ENCODE data around the gene GFRA4. TPM values are rescaled to one million over a fixed set of nuclear protein-coding genes. Genes with fewer than 3 reads are reported as not detected.

Gene GFRA4
- total RNA-seq, 2 donors from 2014 or later, result not detected

GRCh38 chr20:3674995-3675900 is 12.0 kb upstream of the GFRA4 start:
- no peak overlapping the region for H3K27ac Mint-ChIP-seq
- H3K4me3 Mint-ChIP-seq, result no peak overlapping the region
- H3K27me3 Mint-ChIP-seq, result peaks cover 41 to 44% of the 10 kb centered on the region in 2 donors
- ATAC-seq (no peak), DNase-seq (ENCODE audit: low spot score) (no peak)
- no peaks in the 10 kb centered on the region for H3K9me3 Mint-ChIP-seq
- peaks cover 0 to 7% of the 10 kb centered on the region in 2 donors for H3K4me1 Mint-ChIP-seq (ENCODE audit: low read depth in 2 of 2)
- H3K36me3 Mint-ChIP-seq, result no peaks in the 10 kb centered on the region

GRCh38 chr20:3674447-3674846 is 11.2 kb upstream of the GFRA4 start:
- ATAC-seq, result no peak
- peaks cover 35 to 45% of the 10 kb centered on the region in 2 donors for H3K27me3 Mint-ChIP-seq

DNA sequence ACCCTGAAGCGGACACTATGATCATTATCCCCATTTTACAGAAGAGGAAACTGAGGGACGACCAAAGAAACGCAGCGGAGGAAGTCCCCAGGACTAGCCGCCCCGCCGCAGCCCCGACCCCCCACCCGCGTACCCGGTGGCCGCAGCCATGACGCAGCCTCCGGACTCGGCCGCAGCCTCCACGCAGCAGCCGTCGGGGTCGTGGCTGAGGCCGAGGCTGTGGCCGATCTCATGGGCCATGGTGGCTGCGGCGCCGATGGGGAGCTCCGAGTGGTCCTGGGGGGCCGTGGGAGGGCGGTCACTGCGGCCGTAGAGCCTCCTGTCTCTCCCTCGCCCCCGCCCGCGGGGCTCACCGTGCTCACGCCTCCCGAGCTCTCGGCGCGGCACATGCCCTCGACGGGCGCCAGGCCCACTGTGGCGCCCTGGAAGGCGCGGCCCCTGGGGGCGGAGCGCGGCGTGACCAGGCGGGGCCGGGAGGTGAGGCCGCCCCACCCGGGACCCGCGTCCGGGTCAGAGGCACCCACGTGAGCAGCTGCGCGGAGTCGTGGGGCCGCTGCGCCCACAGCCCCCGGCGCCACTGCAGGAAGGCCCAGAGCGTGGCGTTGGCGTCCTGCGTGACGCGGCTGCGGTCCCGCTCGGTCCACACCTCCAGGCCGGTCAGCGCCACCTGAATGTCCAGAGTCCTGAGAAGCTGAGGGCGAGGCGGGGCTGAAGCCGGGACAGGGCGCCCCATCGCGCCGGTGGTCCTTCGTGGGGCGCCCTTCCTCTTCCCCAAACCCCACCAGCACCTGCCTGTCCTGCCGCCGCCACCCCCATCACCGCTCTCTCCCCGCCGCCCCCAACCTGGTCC is 10.2 kb upstream of the GFRA4 start:
- ATAC-seq (no peak), DNase-seq (ENCODE audit: low spot score) (no peak)
- peaks cover 0 to 10% of the 10 kb centered on the region in 2 donors for H3K4me1 Mint-ChIP-seq (ENCODE audit: low read depth in 2 of 2)
- H3K9me3 Mint-ChIP-seq, result no peaks in the 10 kb centered on the region
- H3K4me3 Mint-ChIP-seq, result no peak overlapping the region
- H3K36me3 Mint-ChIP-seq, result no peaks in the 10 kb centered on the region
- peaks cover 25 to 41% of the 10 kb centered on the region in 2 donors for H3K27me3 Mint-ChIP-seq
- no peak overlapping the region for H3K27ac Mint-ChIP-seq

More at GRCh38 chr20:3674447-3674846, 11.2 kb upstream of the GFRA4 start:
- no peak overlapping the region for H3K4me3 Mint-ChIP-seq
- no peaks in the 10 kb centered on the region for H3K36me3 Mint-ChIP-seq
- H3K9me3 Mint-ChIP-seq, result no peaks in the 10 kb centered on the region
- no peak for DNase-seq (ENCODE audit: low spot score)
- H3K27ac Mint-ChIP-seq, result no peak overlapping the region
- H3K4me1 Mint-ChIP-seq (ENCODE audit: low read depth in 2 of 2), result peaks cover 0 to 10% of the 10 kb centered on the region in 2 donors

- H3K4me1 Mint-ChIP-seq (ENCODE audit: low read depth in 2 of 2), result peaks cover 0 to 10% of the 10 kb centered on the region in 2 donors
- ATAC-seq (no peak), DNase-seq (ENCODE audit: low spot score) (no peak)
- H3K27ac Mint-ChIP-seq, result no peak overlapping the region
- H3K9me3 Mint-ChIP-seq, result no peaks in the 10 kb centered on the region
- H3K27me3 Mint-ChIP-seq, result peaks cover 24 to 41% of the 10 kb centered on the region in 2 donors
- H3K4me3 Mint-ChIP-seq, result no peak overlapping the region
- H3K36me3 Mint-ChIP-seq, result no peaks in the 10 kb centered on the region
These were observed 9.5 kb upstream of the GFRA4 start for GRCh38 chr20:3672547-3673171.

DNA sequence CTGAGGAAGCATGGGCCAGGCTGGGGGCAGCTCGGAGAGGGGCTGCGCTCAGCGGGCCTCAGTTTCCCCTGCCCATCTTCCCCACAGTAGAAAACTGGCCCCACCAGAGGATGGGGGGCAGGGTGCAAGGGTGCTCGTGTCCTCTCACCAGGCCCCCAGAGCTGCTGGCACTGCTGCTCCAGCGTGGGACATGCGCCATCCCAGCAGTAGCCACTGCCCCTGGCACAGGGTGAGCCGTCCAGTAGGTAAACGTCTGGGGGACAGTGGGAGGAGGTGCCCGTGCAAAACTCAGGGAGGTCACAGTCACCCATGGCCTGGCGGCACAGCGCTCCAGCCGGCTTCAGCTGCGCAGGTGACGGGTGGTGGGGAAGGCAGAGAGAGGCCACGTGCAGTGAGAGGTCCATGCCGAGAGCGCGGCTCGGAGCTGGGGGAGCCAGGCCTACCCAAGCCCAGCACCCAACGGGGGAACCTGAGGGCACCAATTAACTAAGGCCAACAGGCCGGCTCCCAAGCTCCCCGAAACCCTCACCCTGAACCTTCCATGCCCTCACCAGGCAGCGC is 8.9 kb upstream of the GFRA4 start:
- Mint-ChIP-seq H3K27me3 (peaks cover 24 to 41% of the 10 kb centered on the region in 2 donors), H3K36me3 (no peaks in the 10 kb centered on the region), H3K27ac (no peak overlapping the region), H3K4me1 (ENCODE audit: low read depth in 2 of 2) (peaks cover 5 to 15% of the 10 kb centered on the region in 2 donors), H3K9me3 (no peaks in the 10 kb centered on the region), H3K4me3 (no peak overlapping the region)
- DNase-seq (ENCODE audit: low spot score) (no peak), ATAC-seq (no peak)

- Mint-ChIP-seq H3K36me3 (no peaks in the 10 kb centered on the region), H3K4me3 (no peak overlapping the region), H3K27me3 (peaks cover 18 to 37% of the 10 kb centered on the region in 2 donors), H3K4me1 (ENCODE audit: low read depth in 2 of 2) (peaks cover 12 to 18% of the 10 kb centered on the region in 2 donors), H3K27ac (no peak overlapping the region), H3K9me3 (no peaks in the 10 kb centered on the region)
- DNase-seq (ENCODE audit: low spot score) (no peak), ATAC-seq (no peak)
These were observed 7.7 kb upstream of the GFRA4 start for GRCh38 chr20:3670945-3671344.

DNA sequence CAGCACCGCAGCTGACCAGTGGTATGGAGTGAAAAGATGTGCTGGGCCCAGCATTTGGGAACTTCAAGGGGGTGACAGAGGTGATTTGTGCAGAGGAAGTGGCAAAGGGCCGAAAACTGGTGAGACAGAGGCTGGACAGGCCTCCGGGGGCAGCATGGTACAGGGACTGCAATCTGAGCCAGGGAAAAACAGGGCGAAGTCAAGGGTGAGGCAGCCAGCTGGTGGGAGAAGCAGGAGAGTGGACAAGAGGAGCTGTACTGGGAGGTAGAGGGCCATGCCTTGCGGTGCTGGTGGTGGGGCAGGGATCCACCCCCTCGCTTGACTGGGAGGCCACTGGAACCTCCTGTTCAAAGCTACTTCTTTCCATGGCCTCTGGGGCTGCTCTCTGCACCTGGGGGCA is 7.3 kb upstream of the GFRA4 start:
- H3K27me3 Mint-ChIP-seq, result peaks cover 14 to 35% of the 10 kb centered on the region in 2 donors

GRCh38 chr20:3669710-3670367 is 6.6 kb upstream of the GFRA4 start:
- Mint-ChIP-seq H3K27ac (no peak overlapping the region), H3K4me1 (ENCODE audit: low read depth in 2 of 2) (peaks cover 22 to 28% of the 10 kb centered on the region in 2 donors), H3K27me3 (peaks cover 7 to 29% of the 10 kb centered on the region in 2 donors), H3K36me3 (no peaks in the 10 kb centered on the region), H3K4me3 (no peak overlapping the region), H3K9me3 (no peaks in the 10 kb centered on the region)
- no peak for ATAC-seq
- no peak for DNase-seq (ENCODE audit: low spot score)

More for the DNA sequence above, 7.3 kb upstream of the GFRA4 start:
- DNase-seq (ENCODE audit: low spot score) (no peak), ATAC-seq (no peak)
- H3K4me3 Mint-ChIP-seq, result no peak overlapping the region
- H3K4me1 Mint-ChIP-seq (ENCODE audit: low read depth in 2 of 2), result peaks cover 15 to 22% of the 10 kb centered on the region in 2 donors
- no peak overlapping the region for H3K27ac Mint-ChIP-seq
- no peaks in the 10 kb centered on the region for H3K36me3 Mint-ChIP-seq
- no peaks in the 10 kb centered on the region for H3K9me3 Mint-ChIP-seq

DNA sequence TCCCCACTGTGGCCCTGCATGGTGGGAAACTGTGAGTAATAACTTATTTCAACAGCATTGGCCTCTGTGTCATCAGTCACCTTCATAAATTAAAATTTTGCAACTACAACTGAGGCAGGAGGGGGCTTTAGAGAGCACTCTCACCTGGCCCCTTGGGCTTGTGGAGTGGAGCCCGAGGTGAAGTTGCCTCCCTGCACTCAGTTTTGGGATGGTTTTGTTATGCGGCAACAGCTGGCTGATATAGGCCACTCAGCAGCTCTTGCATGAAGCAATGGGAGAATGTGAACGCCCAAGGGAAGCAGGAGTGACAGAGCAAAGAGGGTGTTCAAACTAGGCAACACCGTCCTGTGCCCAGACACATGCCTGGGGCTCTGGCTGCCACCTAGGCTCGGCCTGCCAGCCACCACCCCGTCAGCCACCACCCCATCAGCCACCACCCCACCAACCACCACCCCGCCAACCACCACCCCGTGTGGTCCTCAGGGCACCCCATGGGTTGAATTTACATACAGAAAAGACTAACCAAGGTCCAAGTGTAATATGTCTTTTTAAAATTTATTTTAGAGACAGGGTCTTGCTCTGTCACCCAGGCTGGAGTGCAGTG is 4.3 kb upstream of the GFRA4 start:
- no peak for DNase-seq (ENCODE audit: low spot score)
- Mint-ChIP-seq H3K27ac (peak overlapping the region; percentile 45 to 49), H3K4me3 (peak overlapping the region; percentile 36), H3K4me1 (ENCODE audit: low read depth in 2 of 2) (peaks cover 24 to 29% of the 10 kb centered on the region in 2 donors), H3K9me3 (no peaks in the 10 kb centered on the region), H3K27me3 (peaks cover 6 to 28% of the 10 kb centered on the region in 2 donors), H3K36me3 (no peaks in the 10 kb centered on the region)
- ATAC-seq, result no peak

DNA sequence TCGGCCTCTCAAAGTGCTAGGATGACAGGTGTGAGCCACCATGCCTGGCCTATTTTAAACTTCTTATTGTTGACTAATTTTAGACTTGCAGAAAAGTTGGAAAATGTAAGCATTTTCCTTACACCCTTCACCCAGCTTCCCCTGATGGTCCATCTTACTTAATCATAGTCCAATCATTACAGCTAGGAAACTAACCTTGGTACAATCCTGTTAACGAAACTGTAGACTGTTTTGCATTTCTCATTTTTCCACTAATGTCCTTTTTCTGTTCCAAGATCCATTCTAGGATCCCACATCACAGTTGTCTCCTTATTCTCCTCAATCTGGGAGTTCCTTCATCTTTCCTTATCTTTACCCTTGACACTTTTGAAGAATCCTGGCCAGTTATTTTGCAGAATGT is 659 bp upstream of the GFRA4 start:
- H3K4me3 Mint-ChIP-seq, result no peak overlapping the region
- no peaks in the 10 kb centered on the region for H3K36me3 Mint-ChIP-seq
- ATAC-seq, result no peak
- peaks cover 28% of the 10 kb centered on the region in 2 donors for H3K4me1 Mint-ChIP-seq (ENCODE audit: low read depth in 2 of 2)
- DNase-seq (ENCODE audit: low spot score), result no peak
- H3K27ac Mint-ChIP-seq, result no peak overlapping the region
- H3K27me3 Mint-ChIP-seq, result peaks cover 24 to 26% of the 10 kb centered on the region in 2 donors
- H3K9me3 Mint-ChIP-seq, result no peaks in the 10 kb centered on the region

DNA sequence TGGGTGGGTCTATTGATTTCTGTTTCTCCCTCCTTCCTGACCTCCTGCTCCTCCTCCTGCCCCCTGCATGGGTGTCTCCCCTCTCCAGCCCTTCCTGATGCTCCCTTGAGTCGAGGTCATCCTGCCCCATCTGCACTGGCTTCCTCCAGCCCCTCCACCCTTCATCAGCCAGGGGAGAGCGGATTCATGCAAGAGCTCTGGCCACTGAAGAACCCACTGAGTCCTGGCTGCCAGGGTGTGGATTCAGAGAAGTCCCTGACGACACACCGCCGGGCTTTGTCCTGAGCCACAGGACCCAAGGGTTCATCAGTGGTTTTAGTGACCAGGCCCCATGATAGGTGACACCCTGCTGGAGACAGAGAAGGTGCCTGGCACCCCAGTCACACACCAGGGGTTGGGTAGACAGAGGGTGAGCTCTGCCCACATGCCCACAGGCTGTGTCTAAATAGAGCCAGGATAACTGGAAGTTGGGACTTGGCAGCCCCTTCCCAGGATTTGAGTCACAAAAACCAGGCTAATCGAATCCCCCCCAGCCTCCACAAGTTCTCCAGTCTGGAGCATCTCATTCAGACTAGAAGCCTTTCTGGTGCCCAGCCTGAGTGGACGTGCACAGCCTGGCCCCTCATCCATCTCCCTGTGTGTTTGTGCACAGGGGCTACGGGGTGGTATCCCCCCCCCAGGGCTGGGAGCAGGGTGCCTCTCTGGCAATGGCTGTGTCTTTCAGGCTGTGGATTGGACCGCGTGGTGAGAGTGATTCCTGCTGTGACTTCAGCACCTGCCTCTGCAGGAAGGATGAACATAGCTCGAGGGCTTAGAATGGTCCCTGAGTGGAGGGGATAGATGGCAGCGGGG is 1.2 kb downstream of the GFRA4 start:
- Mint-ChIP-seq H3K9me3 (no peaks in the 10 kb centered on the region), H3K36me3 (no peaks in the 10 kb centered on the region), H3K4me1 (ENCODE audit: low read depth in 2 of 2) (peaks cover 24 to 26% of the 10 kb centered on the region in 2 donors), H3K27ac (no peak overlapping the region), H3K4me3 (no peak overlapping the region), H3K27me3 (peaks cover 27 to 28% of the 10 kb centered on the region in 2 donors)
- peak; percentile 58 for DNase-seq (ENCODE audit: low spot score)
- ATAC-seq, result no peak
